Uterus (tissue), 2 donors: ENCODE data around the gene ATF6.

Experiments used
- POLR2A ChIP-seq, 2 donors: fragments of 450-650 bp; IDR thresholded peaks; one replicate each; pipeline ENCODE4 v1.6.1; 2016; ENCODE audit warnings: antibody characterized with exemption in 2 of 2, mild to moderate bottlenecking in 1 of 2, moderate library complexity in 1 of 2
- TF ChIP-seq, protein P1 (sequence below), 4 experiments: fragments of 200-600 bp in 2 of 4; fragments of 450-650 bp in 2 of 4; sonication (generic) in 2 of 4; IDR thresholded peaks; one replicate each; pipeline ENCODE4 v1.5.1; 2016 to 2019; ENCODE audit warnings: antibody characterized with exemption in 4 of 4, mild to moderate bottlenecking in 2 of 4, moderate library complexity in 1 of 4

- TF ChIP-seq, protein P1, sequence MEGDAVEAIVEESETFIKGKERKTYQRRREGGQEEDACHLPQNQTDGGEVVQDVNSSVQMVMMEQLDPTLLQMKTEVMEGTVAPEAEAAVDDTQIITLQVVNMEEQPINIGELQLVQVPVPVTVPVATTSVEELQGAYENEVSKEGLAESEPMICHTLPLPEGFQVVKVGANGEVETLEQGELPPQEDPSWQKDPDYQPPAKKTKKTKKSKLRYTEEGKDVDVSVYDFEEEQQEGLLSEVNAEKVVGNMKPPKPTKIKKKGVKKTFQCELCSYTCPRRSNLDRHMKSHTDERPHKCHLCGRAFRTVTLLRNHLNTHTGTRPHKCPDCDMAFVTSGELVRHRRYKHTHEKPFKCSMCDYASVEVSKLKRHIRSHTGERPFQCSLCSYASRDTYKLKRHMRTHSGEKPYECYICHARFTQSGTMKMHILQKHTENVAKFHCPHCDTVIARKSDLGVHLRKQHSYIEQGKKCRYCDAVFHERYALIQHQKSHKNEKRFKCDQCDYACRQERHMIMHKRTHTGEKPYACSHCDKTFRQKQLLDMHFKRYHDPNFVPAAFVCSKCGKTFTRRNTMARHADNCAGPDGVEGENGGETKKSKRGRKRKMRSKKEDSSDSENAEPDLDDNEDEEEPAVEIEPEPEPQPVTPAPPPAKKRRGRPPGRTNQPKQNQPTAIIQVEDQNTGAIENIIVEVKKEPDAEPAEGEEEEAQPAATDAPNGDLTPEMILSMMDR (IDR thresholded peaks at IDR 0.05): no peak
- no peak for TF ChIP-seq POLR2A (IDR thresholded peaks at IDR 0.05)
These were observed 187.9 kb downstream of the ATF6 start for GRCh38 chr1:161954050-161954449.
